HepG2 (cell line): Measurements from ENCODE around the gene POLR1H. TPM values are rescaled to one million over a fixed set of nuclear protein-coding genes. Genes with fewer than 3 reads are reported as not detected.

ENCODE experiments used
- CCDC6 ChIP-seq: sonication (generic); formaldehyde crosslinking; IDR thresholded peaks from 2 replicates; pipeline ENCODE4 v1.8.1; 2022; ENCODE audit warnings: mild to moderate bottlenecking, missing genetic modification reagents, moderate library complexity
- CEBPB ChIP-seq: IDR thresholded peaks from 2 replicates; pipeline ENCODE4 v1.6.1; 2011; ENCODE audit warnings: low read depth, low read length, improper control_type of control experiment, borderline replicate concordance
- CEBPG ChIP-seq: IDR thresholded peaks from 2 replicates; pipeline ENCODE4 v1.6.1; 2016
- ERF ChIP-seq: IDR thresholded peaks from 2 replicates; pipeline ENCODE4 v1.6.1; 2018; ENCODE audit warnings: missing biosample characterization, missing genetic modification reagents
- FOXA1 ChIP-seq, 2 experiments: fragments of 450-650 bp in 1 of 2; sonication (generic) in 1 of 2; formaldehyde crosslinking in 1 of 2; IDR thresholded peaks; 2 replicates each; pipeline versions ENCODE4 v1.4.0 to v1.6.1; 2016 to 2020; ENCODE audit warnings: missing genetic modification reagents in 1 of 2
- KDM5B ChIP-seq: sonication (generic); formaldehyde crosslinking; IDR thresholded peaks from 2 replicates; pipeline ENCODE4 v1.4.0; 2020; ENCODE audit warnings: missing genetic modification reagents, mild to moderate bottlenecking, borderline replicate concordance
- PHF8 ChIP-seq: sonication (generic); formaldehyde crosslinking; IDR thresholded peaks from 2 replicates; pipeline ENCODE4 v1.5.0; 2020; ENCODE audit warnings: missing genetic modification reagents
- SAFB2 ChIP-seq: sonication (generic); formaldehyde crosslinking; IDR thresholded peaks from 2 replicates; pipeline ENCODE4 v1.5.1; 2020; ENCODE audit warnings: missing genetic modification reagents, low read depth, mild to moderate bottlenecking, borderline replicate concordance
- SUZ12 ChIP-seq: fragments of 150-350 bp; IDR thresholded peaks from 2 replicates; pipeline ENCODE4 v1.6.1; 2014; ENCODE audit warnings: low read depth, low read length
- WIZ ChIP-seq: sonication (generic); formaldehyde crosslinking; IDR thresholded peaks from 2 replicates; pipeline ENCODE4 v1.5.1; 2020; ENCODE audit warnings: mild to moderate bottlenecking, missing genetic modification reagents
- YEATS4 ChIP-seq: sonication (generic); formaldehyde crosslinking; IDR thresholded peaks from 2 replicates; pipeline ENCODE4 v1.4.0; 2020; ENCODE audit warnings: missing genetic modification reagents, borderline replicate concordance
- ZNF343 ChIP-seq: sonication (generic); formaldehyde crosslinking; IDR thresholded peaks from 2 replicates; pipeline ENCODE4 v1.4.0; 2020; ENCODE audit warnings: mild to moderate bottlenecking, missing genetic modification reagents
- ZNF354B ChIP-seq: sonication (generic); formaldehyde crosslinking; IDR thresholded peaks from 2 replicates; pipeline ENCODE4 v1.8.0; 2022; ENCODE audit warnings: mild to moderate bottlenecking, missing genetic modification reagents
- ZNF550 ChIP-seq: sonication (generic); formaldehyde crosslinking; IDR thresholded peaks from 2 replicates; pipeline ENCODE4 v1.4.0; 2020; ENCODE audit warnings: mild to moderate bottlenecking, missing genetic modification reagents, borderline replicate concordance
- ZNF773 ChIP-seq: sonication (generic); formaldehyde crosslinking; IDR thresholded peaks from 2 replicates; pipeline ENCODE4 v1.4.0; 2020; ENCODE audit warnings: missing genetic modification reagents, borderline replicate concordance
- ZNF780A ChIP-seq: sonication (generic); formaldehyde crosslinking; IDR thresholded peaks from 2 replicates; pipeline ENCODE4 v1.8.0; 2022; ENCODE audit warnings: mild to moderate bottlenecking, missing genetic modification reagents, moderate library complexity
- polyA plus RNA-seq, 8 experiments: library from polyadenylated mRNA; depleted of rRNA in 3 of 8; stranded (reverse) in 7 of 8; unstranded in 1 of 8; fragments of >200 nt; fragmentation: Illumina TruSeq in 4 of 8; extraction: Trizol in 4 of 8; gene quantifications; 2 replicates each; pipeline versions ENCODE4 v1.2.1 to v1.2.3, GENCODE V29; 2011 to 2016; ENCODE audit warnings: low read depth in 4 of 8, missing spikeins in 1 of 8, mixed read lengths in 1 of 8; ENCODE audit not compliant: insufficient read depth in 1 of 8
- total RNA-seq, 5 experiments: library from RNA; depleted of rRNA; stranded (reverse); fragments of >200 nt; fragmentation: Illumina TruSeq; extraction: Trizol; gene quantifications; 2 replicates each; pipeline ENCODE4 v1.2.3, GENCODE V29; 2016; ENCODE audit warnings: low read depth in 1 of 5
- TF ChIP-seq, protein P1 (sequence below): sonication (generic); formaldehyde crosslinking; IDR thresholded peaks from 2 replicates; pipeline ENCODE4 v1.4.0; 2020; ENCODE audit warnings: missing genetic modification reagents
- TF ChIP-seq, protein P2 (sequence below): sonication (generic); formaldehyde crosslinking; IDR thresholded peaks from 2 replicates; pipeline ENCODE4 v1.5.0; 2020; ENCODE audit warnings: mild to moderate bottlenecking, missing genetic modification reagents
- TF ChIP-seq, protein P3 (sequence below): IDR thresholded peaks from 2 replicates; pipeline ENCODE4 v1.6.1; 2018; ENCODE audit warnings: missing genetic modification reagents
- TF ChIP-seq, protein P4 (sequence below): sonication (generic); formaldehyde crosslinking; IDR thresholded peaks from 2 replicates; pipeline ENCODE4 v1.8.1; 2023; ENCODE audit warnings: mild to moderate bottlenecking, missing genetic modification reagents
- TF ChIP-seq, protein P5 (sequence below): sonication (generic); formaldehyde crosslinking; IDR thresholded peaks from 2 replicates; pipeline ENCODE4 v1.5.1; 2020; ENCODE audit warnings: missing genetic modification reagents, mild to moderate bottlenecking, borderline replicate concordance

The POLR1H gene
- total and polyA plus RNA-seq, 2 of the 13 experiments (the other 11 are each of a cell fraction or from before 2014, with no cell fraction given), result 61.4 to 79.8 TPM

DNA sequence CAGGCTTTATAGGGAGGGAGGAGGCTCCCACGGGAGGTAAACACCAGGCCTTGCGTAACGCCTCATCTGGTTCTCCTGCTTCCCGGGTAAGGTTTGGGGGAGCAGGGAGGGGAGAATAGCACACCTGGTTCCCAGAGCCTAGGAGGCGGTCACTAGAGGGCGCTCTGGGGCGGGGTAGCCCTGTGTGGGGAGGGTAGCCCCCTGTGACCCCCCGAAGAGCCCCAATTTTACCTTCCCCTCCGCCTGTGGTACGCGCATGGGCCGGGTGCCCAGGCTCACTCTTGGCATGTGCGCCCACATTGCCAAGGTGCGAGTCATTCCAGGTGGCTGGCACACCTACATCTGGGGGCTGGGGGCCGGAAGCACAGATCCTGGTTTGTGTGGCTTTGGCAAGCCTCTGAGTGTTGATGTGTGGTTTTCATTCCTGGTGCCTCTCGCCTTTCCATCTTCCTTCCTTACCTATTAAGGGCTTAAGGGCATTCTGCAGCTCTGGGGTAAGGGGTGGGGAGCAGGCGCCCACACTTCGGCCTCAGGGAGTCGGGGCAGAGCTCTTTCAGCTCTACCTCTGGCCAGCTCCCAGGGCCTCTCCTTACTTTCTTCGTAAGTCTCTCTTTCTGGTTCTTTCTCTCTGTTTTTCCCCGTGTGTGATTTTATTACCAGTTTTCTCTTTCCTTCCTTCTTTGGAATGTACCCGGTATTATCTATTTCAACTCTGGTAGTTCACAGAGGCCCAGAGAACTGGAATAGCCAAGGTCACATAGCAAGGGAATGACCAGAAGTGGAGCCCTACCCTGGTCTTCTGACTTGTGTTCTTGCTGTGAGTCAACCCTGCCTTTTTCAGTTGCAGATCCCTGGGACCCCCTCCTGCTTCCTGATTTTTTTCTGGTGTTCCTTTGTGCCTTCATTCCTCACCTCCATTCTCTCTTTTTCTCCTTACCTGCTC lies 15.0 kb downstream of the POLR1H start (continued):
- TF ChIP-seq FOXA1 (IDR thresholded peaks at IDR 0.05), result no peak
- peak; percentile 76 for TF ChIP-seq FOXA1 (CRISPR knock-in tag; IDR thresholded peaks at IDR 0.05)
- TF ChIP-seq CEBPB, result peak; percentile 82
- TF ChIP-seq ERF (CRISPR knock-in tag), result peak; percentile 32
- peak; percentile 93 for TF ChIP-seq CEBPG (CRISPR knock-in tag)
- peak; percentile 31; the same call in 1 of the 2 replicates for TF ChIP-seq ZNF550 (CRISPR knock-in tag)
- no peak for TF ChIP-seq PHF8 (CRISPR knock-in tag)
- TF ChIP-seq SAFB2 (CRISPR knock-in tag), result no peak; the same call in 1 of the 2 replicates
- TF ChIP-seq SUZ12, result no peak
- TF ChIP-seq, protein P1, sequence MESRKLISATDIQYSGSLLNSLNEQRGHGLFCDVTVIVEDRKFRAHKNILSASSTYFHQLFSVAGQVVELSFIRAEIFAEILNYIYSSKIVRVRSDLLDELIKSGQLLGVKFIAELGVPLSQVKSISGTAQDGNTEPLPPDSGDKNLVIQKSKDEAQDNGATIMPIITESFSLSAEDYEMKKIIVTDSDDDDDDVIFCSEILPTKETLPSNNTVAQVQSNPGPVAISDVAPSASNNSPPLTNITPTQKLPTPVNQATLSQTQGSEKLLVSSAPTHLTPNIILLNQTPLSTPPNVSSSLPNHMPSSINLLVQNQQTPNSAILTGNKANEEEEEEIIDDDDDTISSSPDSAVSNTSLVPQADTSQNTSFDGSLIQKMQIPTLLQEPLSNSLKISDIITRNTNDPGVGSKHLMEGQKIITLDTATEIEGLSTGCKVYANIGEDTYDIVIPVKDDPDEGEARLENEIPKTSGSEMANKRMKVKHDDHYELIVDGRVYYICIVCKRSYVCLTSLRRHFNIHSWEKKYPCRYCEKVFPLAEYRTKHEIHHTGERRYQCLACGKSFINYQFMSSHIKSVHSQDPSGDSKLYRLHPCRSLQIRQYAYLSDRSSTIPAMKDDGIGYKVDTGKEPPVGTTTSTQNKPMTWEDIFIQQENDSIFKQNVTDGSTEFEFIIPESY (CRISPR knock-in tag), result peak; percentile 21; the same call in 1 of the 2 replicates
- no peak for TF ChIP-seq ZNF354B (CRISPR knock-in tag)
- TF ChIP-seq, protein P2, sequence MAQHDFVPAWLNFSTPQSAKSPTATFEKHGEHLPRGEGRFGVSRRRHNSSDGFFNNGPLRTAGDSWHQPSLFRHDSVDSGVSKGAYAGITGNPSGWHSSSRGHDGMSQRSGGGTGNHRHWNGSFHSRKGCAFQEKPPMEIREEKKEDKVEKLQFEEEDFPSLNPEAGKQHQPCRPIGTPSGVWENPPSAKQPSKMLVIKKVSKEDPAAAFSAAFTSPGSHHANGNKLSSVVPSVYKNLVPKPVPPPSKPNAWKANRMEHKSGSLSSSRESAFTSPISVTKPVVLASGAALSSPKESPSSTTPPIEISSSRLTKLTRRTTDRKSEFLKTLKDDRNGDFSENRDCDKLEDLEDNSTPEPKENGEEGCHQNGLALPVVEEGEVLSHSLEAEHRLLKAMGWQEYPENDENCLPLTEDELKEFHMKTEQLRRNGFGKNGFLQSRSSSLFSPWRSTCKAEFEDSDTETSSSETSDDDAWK (CRISPR knock-in tag), result no peak
- TF ChIP-seq ZNF780A (CRISPR knock-in tag), result 0 out of 2 replicates have a peak, but pooled peaks have one; percentile 9
- TF ChIP-seq CCDC6 (CRISPR knock-in tag), result peak; percentile 50; the same call in 1 of the 2 replicates
- TF ChIP-seq, protein P3, sequence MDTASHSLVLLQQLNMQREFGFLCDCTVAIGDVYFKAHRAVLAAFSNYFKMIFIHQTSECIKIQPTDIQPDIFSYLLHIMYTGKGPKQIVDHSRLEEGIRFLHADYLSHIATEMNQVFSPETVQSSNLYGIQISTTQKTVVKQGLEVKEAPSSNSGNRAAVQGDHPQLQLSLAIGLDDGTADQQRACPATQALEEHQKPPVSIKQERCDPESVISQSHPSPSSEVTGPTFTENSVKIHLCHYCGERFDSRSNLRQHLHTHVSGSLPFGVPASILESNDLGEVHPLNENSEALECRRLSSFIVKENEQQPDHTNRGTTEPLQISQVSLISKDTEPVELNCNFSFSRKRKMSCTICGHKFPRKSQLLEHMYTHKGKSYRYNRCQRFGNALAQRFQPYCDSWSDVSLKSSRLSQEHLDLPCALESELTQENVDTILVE (CRISPR knock-in tag), result no peak
- TF ChIP-seq, protein P4, sequence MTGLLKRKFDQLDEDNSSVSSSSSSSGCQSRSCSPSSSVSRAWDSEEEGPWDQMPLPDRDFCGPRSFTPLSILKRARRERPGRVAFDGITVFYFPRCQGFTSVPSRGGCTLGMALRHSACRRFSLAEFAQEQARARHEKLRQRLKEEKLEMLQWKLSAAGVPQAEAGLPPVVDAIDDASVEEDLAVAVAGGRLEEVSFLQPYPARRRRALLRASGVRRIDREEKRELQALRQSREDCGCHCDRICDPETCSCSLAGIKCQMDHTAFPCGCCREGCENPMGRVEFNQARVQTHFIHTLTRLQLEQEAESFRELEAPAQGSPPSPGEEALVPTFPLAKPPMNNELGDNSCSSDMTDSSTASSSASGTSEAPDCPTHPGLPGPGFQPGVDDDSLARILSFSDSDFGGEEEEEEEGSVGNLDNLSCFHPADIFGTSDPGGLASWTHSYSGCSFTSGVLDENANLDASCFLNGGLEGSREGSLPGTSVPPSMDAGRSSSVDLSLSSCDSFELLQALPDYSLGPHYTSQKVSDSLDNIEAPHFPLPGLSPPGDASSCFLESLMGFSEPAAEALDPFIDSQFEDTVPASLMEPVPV (CRISPR knock-in tag), result 0 out of 2 replicates have a peak, but pooled peaks have one; percentile 17
- 0 out of 2 replicates have a peak, but pooled peaks have one; percentile 19 for TF ChIP-seq WIZ
- no peak for TF ChIP-seq ZNF773 (CRISPR knock-in tag)
- no peak for TF ChIP-seq YEATS4 (CRISPR knock-in tag)
- TF ChIP-seq ZNF343 (CRISPR knock-in tag), result no peak
- TF ChIP-seq KDM5B (CRISPR knock-in tag), result no peak
- TF ChIP-seq, protein P5, sequence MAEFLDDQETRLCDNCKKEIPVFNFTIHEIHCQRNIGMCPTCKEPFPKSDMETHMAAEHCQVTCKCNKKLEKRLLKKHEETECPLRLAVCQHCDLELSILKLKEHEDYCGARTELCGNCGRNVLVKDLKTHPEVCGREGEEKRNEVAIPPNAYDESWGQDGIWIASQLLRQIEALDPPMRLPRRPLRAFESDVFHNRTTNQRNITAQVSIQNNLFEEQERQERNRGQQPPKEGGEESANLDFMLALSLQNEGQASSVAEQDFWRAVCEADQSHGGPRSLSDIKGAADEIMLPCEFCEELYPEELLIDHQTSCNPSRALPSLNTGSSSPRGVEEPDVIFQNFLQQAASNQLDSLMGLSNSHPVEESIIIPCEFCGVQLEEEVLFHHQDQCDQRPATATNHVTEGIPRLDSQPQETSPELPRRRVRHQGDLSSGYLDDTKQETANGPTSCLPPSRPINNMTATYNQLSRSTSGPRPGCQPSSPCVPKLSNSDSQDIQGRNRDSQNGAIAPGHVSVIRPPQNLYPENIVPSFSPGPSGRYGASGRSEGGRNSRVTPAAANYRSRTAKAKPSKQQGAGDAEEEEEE (CRISPR knock-in tag), result no peak
